Heart right ventricle (tissue), 16 donors: Measurements from ENCODE around the gene ENOX2. TPM values are rescaled to one million over a fixed set of nuclear protein-coding genes. Genes with fewer than 3 reads are reported as not detected.

Source experiments
- ATAC-seq, 8 donors: fragments of 200-7000 bp; cut with Tn5 transposase; one replicate each; pipeline ENCODE4 v1.9.1; 2020; ENCODE audit warnings: mild to moderate bottlenecking in 8 of 8, moderate library complexity in 8 of 8, moderate number of reproducible peaks in 1 of 8
- DNase-seq, 2 donors: peaks; one replicate each; pipeline ENCODE4 v3.0.0-alpha.2; 2020
- H3K27ac ChIP-seq, 10 donors: fragments of 200-600 bp; sonication (generic) in 2 of 10; one replicate each; pipeline versions ENCODE4 v1.5.0 to v1.8.0; 2020 to 2022; ENCODE audit warnings: mild to moderate bottlenecking in 3 of 10
- H3K27me3 ChIP-seq, 7 donors: fragments of 200-600 bp; one replicate each; pipeline ENCODE4 v1.8.0; 2021 to 2022; ENCODE audit warnings: mild to moderate bottlenecking in 2 of 7
- H3K36me3 ChIP-seq, 9 donors: fragments of 200-600 bp; sonication (generic) in 1 of 9; one replicate each; pipeline versions ENCODE4 v1.5.0 to v1.8.0; 2020 to 2022; ENCODE audit warnings: mild to moderate bottlenecking in 2 of 9
- H3K4me1 ChIP-seq, 9 donors: fragments of 200-600 bp; sonication (generic) in 1 of 9; one replicate each; pipeline versions ENCODE4 v1.5.0 to v1.8.0; 2020 to 2022; ENCODE audit warnings: mild to moderate bottlenecking in 4 of 9
- H3K4me3 ChIP-seq, 10 donors: fragments of 200-600 bp; sonication (generic) in 2 of 10; one replicate each; pipeline versions ENCODE4 v1.5.0 to v1.8.0; 2020 to 2022; ENCODE audit warnings: mild to moderate bottlenecking in 7 of 10, moderate library complexity in 2 of 10
- H3K9me3 ChIP-seq, 11 donors: fragments of 200-600 bp in 10 of 11; sonication (generic) in 2 of 11; one replicate each; pipeline versions ENCODE4 v1.5.0 to v1.8.0; 2013 to 2022; ENCODE audit warnings: mild to moderate bottlenecking in 2 of 11, control low read depth in 1 of 11, moderate library complexity in 1 of 11
- CTCF ChIP-seq, 9 donors: fragments of 200-600 bp; sonication (generic) in 2 of 9; IDR thresholded peaks; one replicate each; pipeline versions ENCODE4 v1.5.0 to v1.8.0; 2021 to 2022; ENCODE audit warnings: antibody characterized with exemption in 9 of 9, mild to moderate bottlenecking in 5 of 9, moderate library complexity in 1 of 9
- WGBS, 2 donors: extraction: QIAGEN DNeasy Blood & Tissue Kit; methylation state at CpG; one replicate each; pipeline ENCODE4 v1.1.7; 2013; ENCODE audit warnings: inconsistent platforms in 1 of 2; 5-methylcytosine and 5-hydroxymethylcytosine counted together
- intact Hi-C, 10 donors: fragments of 100-400 bp; cut with DNase I; formaldehyde crosslinking; loops; one replicate each; pipeline versions ENCODE4 v1.11.1 to v1.14.2; 2022
- polyA plus RNA-seq, 2 donors: library from polyadenylated mRNA; stranded (reverse); fragments of 200-250 nt; gene quantifications; one replicate each; pipeline ENCODE4 v1.2.3, GENCODE V29; 2013
- total RNA-seq, 10 donors: library from RNA; stranded (reverse); fragmentation: NEBNext Ultra II Directional in 3 of 10; extraction: Animal tissue kit (Norgen Biotek cat#: 25700) in 3 of 10; gene quantifications; one replicate each; pipeline versions ENCODE4 v1.2.1 to v1.2.4, GENCODE V29; 2021 to 2023
- donor health status: Arrhythmogenic right ventricular cardiomyopathy.
- donor health status: ischemic (EF 13 %, LVEDD 7.1; RV severe dilation, severe dysfunction).
- donor health status: healthy with polysubstance abuse.
- donor health status: DM: no; HTN: yes; CAD: no.
- donor health status: DM: no; HTN: no; CAD: no.
- donor health status: ischemic (EF 25% LVEDD 6.9; RV normal size, moderate dysfunction).
- donor health status: ischemic (EF 25% LVEDD 5.7; RV mildly dilated, moderate dysfunction).
- donor health status: healthy.
- donor health status: DM: yes; HTN: yes; CAD: no.
- donor health status: Ischemic cardiomyopathy.
- donor health status: ischemic (EF 35%, LVEDD 5.7; RV mildly dilated, moderate dysfunction).
- donor health status: nonischemic (EF 11% LVEDD 7.7; RV severe dilation, severe dysfunction).
- donor health status: DM: yes; HTN: yes; CAD: no.
- donor health status: PGD.
- donor health status: ischemic (EF 29% LVEDD 5.4; RV normal size, mild dysfunction).
- donor health status: nonischemic (EF 23%, LVEDD 6.1; RV moderate dilation, normal function).

The ENOX2 gene
- total and polyA plus RNA-seq, 12 donors = 3.4 to 22.6 (median 18.6) TPM

- no peaks in the 10 kb centered on the region for H3K9me3 ChIP-seq
- DNase-seq (no peak), ATAC-seq (no peak)
- TF ChIP-seq CTCF (IDR thresholded peaks at IDR 0.05) = no peak
- intact Hi-C loops = no loop called here
- no peaks in the 10 kb centered on the region for H3K4me1 ChIP-seq
- H3K27me3 ChIP-seq = peaks cover 0 to 5% (median 0%) of the 10 kb centered on the region in 7 donors
- WGBS, 2 donors = 91 to 100% methylated on average over 1 of the region's 1 CpG
- H3K4me3 ChIP-seq = no peak overlapping the region
- H3K27ac ChIP-seq = no peak overlapping the region
- peaks cover 0 to 2% (median 0%) of the 10 kb centered on the region in 9 donors for H3K36me3 ChIP-seq
Observed at GRCh38 chrX:130696542-130696941, 206.5 kb downstream of the ENOX2 start.

- peaks cover 0 to 5% (median 0%) of the 10 kb centered on the region in 7 donors for H3K27me3 ChIP-seq
- no peak overlapping the region for H3K4me3 ChIP-seq
- intact Hi-C loops = no loop called here
- no peaks in the 10 kb centered on the region for H3K9me3 ChIP-seq
- no peak overlapping the region for H3K27ac ChIP-seq
- H3K36me3 ChIP-seq = no peaks in the 10 kb centered on the region
- H3K4me1 ChIP-seq = no peaks in the 10 kb centered on the region
- TF ChIP-seq CTCF (IDR thresholded peaks at IDR 0.05) = no peak
- no peak for DNase-seq
- WGBS, 2 donors = 96 to 100% methylated on average over 1 of the region's 1 CpG
- ATAC-seq = no peak
Observed at GRCh38 chrX:130695931-130696330, 207.1 kb downstream of the ENOX2 start.

GRCh38 chrX:130694983-130695382, 208.0 kb downstream of the ENOX2 start:
- ATAC-seq = no peak

GRCh38 chrX:130691576-130691975, 211.4 kb downstream of the ENOX2 start:
- intact Hi-C loops = no loop called here

More at GRCh38 chrX:130694983-130695382, 208.0 kb downstream of the ENOX2 start:
- Histone ChIP-seq H3K9me3 (no peaks in the 10 kb centered on the region), H3K27me3 (peaks cover 0 to 5% (median 0%) of the 10 kb centered on the region in 7 donors), H3K27ac (no peak overlapping the region), H3K36me3 (no peaks in the 10 kb centered on the region), H3K4me1 (no peaks in the 10 kb centered on the region), H3K4me3 (no peak overlapping the region)
- intact Hi-C loops = no loop called here
- no peak for DNase-seq
- 75 to 86% methylated on average over 2 of the region's 2 CpGs for WGBS, 2 donors
- TF ChIP-seq CTCF (IDR thresholded peaks at IDR 0.05) = no peak

More at GRCh38 chrX:130691576-130691975, 211.4 kb downstream of the ENOX2 start:
- ATAC-seq (no peak), DNase-seq (no peak)
- H3K27me3 ChIP-seq = no peaks in the 10 kb centered on the region
- no peaks in the 10 kb centered on the region for H3K9me3 ChIP-seq
- H3K4me3 ChIP-seq = no peak overlapping the region
- peaks cover 0 to 20% (median 0%) of the 10 kb centered on the region in 9 donors for H3K36me3 ChIP-seq
- no peak for TF ChIP-seq CTCF (IDR thresholded peaks at IDR 0.05)
- H3K27ac ChIP-seq = no peak overlapping the region
- WGBS, 2 donors = 71 to 78% methylated on average over 3 of the region's 3 CpGs
- H3K4me1 ChIP-seq = no peaks in the 10 kb centered on the region
